ENCODE measurements around the gene BUD23.

Gene BUD23

GRCh38 chr7:73702665-73703064, 19.3 kb downstream of the BUD23 start:
- ATAC-seq (ENCODE audit: insufficient read depth, low read depth): no peak
- Histone ChIP-seq H3K4me1 (ENCODE audit: insufficient read depth, low read length) (peaks cover 16% of the 10 kb centered on the region), H3K79me2 (ENCODE audit: insufficient read depth, low read length) (no peaks in the 10 kb centered on the region), H3K9ac (ENCODE audit: low read depth, low read length) (no peak overlapping the region), H3K36me3 (ENCODE audit: insufficient read depth, low read length) (peaks cover 21% of the 10 kb centered on the region), H3K27me3 (ENCODE audit: insufficient read depth, low read length, poor library complexity) (no peaks in the 10 kb centered on the region), H2AFZ (ENCODE audit: low read depth, low read length) (no peak overlapping the region), H3K4me2 (ENCODE audit: insufficient read depth, low read length) (no peak overlapping the region), H3K27ac (ENCODE audit: low read length) (no peak overlapping the region), H3K9me3 (ENCODE audit: insufficient read depth, low read length, severe bottlenecking) (no peaks in the 10 kb centered on the region), H4K20me1 (ENCODE audit: insufficient read depth, low read length) (peaks cover 19% of the 10 kb centered on the region), H3K4me3 (ENCODE audit: low read depth in 1 of 2, low read length in 2 of 2) (no peak overlapping the region)
- DNase-seq: no peak
- no peak for TF ChIP-seq CTCF (IDR thresholded peaks at IDR 0.05; ENCODE audit: borderline replicate concordance, extremely low read depth, low read length, poor library complexity, severe bottlenecking)
- no peak for TF ChIP-seq EZH2 (IDR thresholded peaks at IDR 0.05; ENCODE audit: borderline replicate concordance, low read depth, low read length, severe bottlenecking)

GRCh38 chr7:73703225-73703624, 19.8 kb downstream of the BUD23 start:
- peaks cover 19% of the 10 kb centered on the region for H4K20me1 ChIP-seq (ENCODE audit: insufficient read depth, low read length)

GRCh38 chr7:73703757-73704639, 20.6 kb downstream of the BUD23 start:
- Histone ChIP-seq H2AFZ (ENCODE audit: low read depth, low read length) (no peak overlapping the region), H3K79me2 (ENCODE audit: insufficient read depth, low read length) (no peaks in the 10 kb centered on the region), H3K27ac (ENCODE audit: low read length) (no peak overlapping the region), H4K20me1 (ENCODE audit: insufficient read depth, low read length) (peaks cover 17% of the 10 kb centered on the region), H3K4me2 (ENCODE audit: insufficient read depth, low read length) (peak overlapping the region; percentile 46; the same call in 1 of the 2 replicates), H3K4me1 (ENCODE audit: insufficient read depth, low read length) (peaks cover 18% of the 10 kb centered on the region), H3K27me3 (ENCODE audit: insufficient read depth, low read length, poor library complexity) (no peaks in the 10 kb centered on the region), H3K4me3 (ENCODE audit: low read depth in 1 of 2, low read length in 2 of 2) (no peak overlapping the region), H3K9me3 (ENCODE audit: insufficient read depth, low read length, severe bottlenecking) (no peaks in the 10 kb centered on the region), H3K36me3 (ENCODE audit: insufficient read depth, low read length) (peaks cover 9% of the 10 kb centered on the region; the same call in 1 of the 2 replicates), H3K9ac (ENCODE audit: low read depth, low read length) (no peak overlapping the region)
- DNase-seq (peak; percentile 59), ATAC-seq (ENCODE audit: insufficient read depth, low read depth) (peak; percentile 66)
- no peak for TF ChIP-seq CTCF (IDR thresholded peaks at IDR 0.05; ENCODE audit: borderline replicate concordance, extremely low read depth, low read length, poor library complexity, severe bottlenecking)
- no peak for TF ChIP-seq EZH2 (IDR thresholded peaks at IDR 0.05; ENCODE audit: borderline replicate concordance, low read depth, low read length, severe bottlenecking)

More at GRCh38 chr7:73703225-73703624, 19.8 kb downstream of the BUD23 start:
- H3K4me2 ChIP-seq (ENCODE audit: insufficient read depth, low read length): peak overlapping the region; percentile 46; the same call in 1 of the 2 replicates
- H3K9me3 ChIP-seq (ENCODE audit: insufficient read depth, low read length, severe bottlenecking): no peaks in the 10 kb centered on the region
- no peak overlapping the region for H3K4me3 ChIP-seq (ENCODE audit: low read depth in 1 of 2, low read length in 2 of 2)
- H3K36me3 ChIP-seq (ENCODE audit: insufficient read depth, low read length): peaks cover 17% of the 10 kb centered on the region
- no peak for TF ChIP-seq EZH2 (IDR thresholded peaks at IDR 0.05; ENCODE audit: borderline replicate concordance, low read depth, low read length, severe bottlenecking)
- TF ChIP-seq CTCF (IDR thresholded peaks at IDR 0.05; ENCODE audit: borderline replicate concordance, extremely low read depth, low read length, poor library complexity, severe bottlenecking): no peak
- H3K27me3 ChIP-seq (ENCODE audit: insufficient read depth, low read length, poor library complexity): no peaks in the 10 kb centered on the region
- no peak overlapping the region for H3K9ac ChIP-seq (ENCODE audit: low read depth, low read length)
- ATAC-seq (ENCODE audit: insufficient read depth, low read depth) (no peak), DNase-seq (no peak)
- no peaks in the 10 kb centered on the region for H3K79me2 ChIP-seq (ENCODE audit: insufficient read depth, low read length)
- no peak overlapping the region for H2AFZ ChIP-seq (ENCODE audit: low read depth, low read length)
- no peak overlapping the region for H3K27ac ChIP-seq (ENCODE audit: low read length)
- peaks cover 18% of the 10 kb centered on the region for H3K4me1 ChIP-seq (ENCODE audit: insufficient read depth, low read length)

Measured in DND-41 (cell line).